H9 (cell line): ENCODE data around the gene KCNIP1. TPM values are rescaled to one million over a fixed set of nuclear protein-coding genes. Genes with fewer than 3 reads are reported as not detected.
A peak's percentile ranks its signal among the peaks of the same experiment; 100 is the strongest.

Source experiments
- DNase-seq: peaks from one replicate; pipeline ENCODE4 v3.0.0-alpha.2; 2017
- H2AFZ ChIP-seq: one replicate; pipeline ENCODE4 v1.6.1; 2013; ENCODE audit warnings: mild to moderate bottlenecking, low read length, control low read depth, moderate library complexity
- H2AK5ac ChIP-seq: 2 replicates; pipeline ENCODE4 v1.6.1; 2013; ENCODE audit warnings: low read length, control low read depth, mixed read lengths; ENCODE audit not compliant: insufficient read length
- H2BK120ac ChIP-seq: one replicate; pipeline ENCODE4 v1.6.1; 2013; ENCODE audit warnings: low read depth, mild to moderate bottlenecking, low read length, control low read depth, inconsistent platforms; ENCODE audit not compliant: poor library complexity, severe bottlenecking
- H2BK12ac ChIP-seq: 2 replicates; pipeline ENCODE4 v1.6.1; 2013; ENCODE audit warnings: low read length, control low read depth, mixed read lengths, low read depth; ENCODE audit not compliant: insufficient read length
- H2BK15ac ChIP-seq: 2 replicates; pipeline ENCODE4 v1.6.1; 2013; ENCODE audit warnings: low read depth, low read length, control low read depth
- H2BK20ac ChIP-seq: one replicate; pipeline ENCODE4 v1.6.1; 2013; ENCODE audit warnings: low read depth, mild to moderate bottlenecking, low read length, control low read depth, inconsistent platforms; ENCODE audit not compliant: poor library complexity, severe bottlenecking
- H2BK5ac ChIP-seq: 2 replicates; pipeline ENCODE4 v1.6.1; 2013; ENCODE audit warnings: low read length, control low read depth, mixed read lengths; ENCODE audit not compliant: insufficient read length
- H3K14ac ChIP-seq: 2 replicates; pipeline ENCODE4 v1.6.1; 2013; ENCODE audit warnings: low read length, control low read depth; ENCODE audit not compliant: insufficient read depth
- H3K18ac ChIP-seq: 2 replicates; pipeline ENCODE4 v1.6.1; 2013; ENCODE audit warnings: low read depth, mild to moderate bottlenecking, mixed read lengths, low read length, control low read depth; ENCODE audit not compliant: insufficient read length
- H3K23ac ChIP-seq: 2 replicates; pipeline ENCODE4 v1.6.1; 2013; ENCODE audit warnings: low read length, control low read depth, mixed read lengths, low read depth; ENCODE audit not compliant: insufficient read length
- H3K23me2 ChIP-seq: 2 replicates; pipeline ENCODE4 v1.6.1; 2013; ENCODE audit warnings: low read depth, mild to moderate bottlenecking, mixed read lengths, low read length, control low read depth; ENCODE audit not compliant: insufficient read length, poor library complexity, severe bottlenecking
- H3K27ac ChIP-seq: 2 replicates; pipeline ENCODE4 v1.5.1; 2013; ENCODE audit warnings: low read length, control low read depth, mixed read lengths, low read depth; ENCODE audit not compliant: insufficient read length
- H3K27me3 ChIP-seq: 2 replicates; pipeline ENCODE4 v1.6.1; 2013; ENCODE audit warnings: low read length, control low read depth, inconsistent platforms; ENCODE audit not compliant: insufficient read depth
- H3K4ac ChIP-seq: 2 replicates; pipeline ENCODE4 v1.6.1; 2013; ENCODE audit warnings: low read depth, mild to moderate bottlenecking, control low read depth, inconsistent platforms, low read length, moderate library complexity
- H3K4me1 ChIP-seq: 2 replicates; pipeline ENCODE4 v1.6.1; 2013; ENCODE audit warnings: low read length, control low read depth, inconsistent platforms; ENCODE audit not compliant: insufficient read depth
- H3K4me2 ChIP-seq: 2 replicates; pipeline ENCODE4 v1.6.1; 2013; ENCODE audit warnings: low read length, control low read depth, mixed read lengths; ENCODE audit not compliant: insufficient read length, insufficient read depth
- H3K56ac ChIP-seq: 2 replicates; pipeline ENCODE4 v1.6.1; 2013; ENCODE audit warnings: low read depth, mild to moderate bottlenecking, mixed read lengths, low read length, control low read depth; ENCODE audit not compliant: insufficient read length
- H3K79me1 ChIP-seq: 2 replicates; pipeline ENCODE4 v1.6.1; 2013; ENCODE audit warnings: low read depth, mild to moderate bottlenecking, moderate library complexity, low read length, control low read depth, inconsistent platforms; ENCODE audit not compliant: insufficient read depth, poor library complexity, severe bottlenecking
- H3K79me2 ChIP-seq: 2 replicates; pipeline ENCODE4 v1.6.1; 2013; ENCODE audit warnings: low read length, control low read depth, inconsistent platforms; ENCODE audit not compliant: insufficient read depth
- H3K9ac ChIP-seq: 2 replicates; pipeline ENCODE4 v1.6.1; 2013; ENCODE audit warnings: low read length, control low read depth, mixed read lengths; ENCODE audit not compliant: insufficient read length; ENCODE audit errors: extremely low read depth
- H3K9me3 ChIP-seq: one replicate; pipeline ENCODE4 v1.6.1; 2013; ENCODE audit warnings: low read depth, low read length, inconsistent platforms; ENCODE audit not compliant: control insufficient read depth
- H3T11ph ChIP-seq: one replicate; pipeline ENCODE4 v1.6.1; 2013; ENCODE audit warnings: mild to moderate bottlenecking, low read length, control low read depth, inconsistent platforms
- H4K20me1 ChIP-seq: one replicate; pipeline ENCODE4 v1.6.1; 2013; ENCODE audit not compliant: control insufficient read depth, insufficient read length, insufficient read depth
- H4K5ac ChIP-seq: 2 replicates; pipeline ENCODE4 v1.6.1; 2013; ENCODE audit warnings: low read depth, mild to moderate bottlenecking, mixed read lengths, low read length, control low read depth; ENCODE audit not compliant: insufficient read length
- H4K8ac ChIP-seq: replicated peaks from 2 replicates; pipeline ENCODE4 v1.6.1; 2013; ENCODE audit warnings: low read length, control low read depth, mixed read lengths, low read depth; ENCODE audit not compliant: insufficient read length
- H4K91ac ChIP-seq: 2 replicates; pipeline ENCODE4 v1.6.1; 2013; ENCODE audit warnings: low read depth, mild to moderate bottlenecking, moderate library complexity, mixed read lengths, low read length, control low read depth; ENCODE audit not compliant: insufficient read length
- H3K27ac Mint-ChIP-seq, 3 experiments: 2 replicates in 2 of 3; 3 replicates in 1 of 3; pipeline ENCODE4 v1.8.0; 2020 to 2021; ENCODE audit warnings: mixed read lengths in 3 of 3, mild to moderate bottlenecking in 1 of 3, moderate library complexity in 1 of 3
- H3K27me3 Mint-ChIP-seq: 2 replicates; pipeline ENCODE4 v1.8.0; 2021; ENCODE audit warnings: low read depth, mild to moderate bottlenecking, moderate library complexity, mixed read lengths
- H3K36me3 Mint-ChIP-seq, 3 experiments: 2 replicates in 2 of 3; 3 replicates in 1 of 3; pipeline ENCODE4 v1.8.0; 2020 to 2021; ENCODE audit warnings: low read depth in 3 of 3, mixed read lengths in 3 of 3; ENCODE audit not compliant: insufficient read depth in 1 of 3
- H3K4me1 Mint-ChIP-seq, 2 experiments: 2 replicates each; pipeline ENCODE4 v1.8.0; 2020; ENCODE audit warnings: mixed read lengths in 2 of 2
- H3K4me3 Mint-ChIP-seq, 2 experiments: 2 replicates in 1 of 2; 3 replicates in 1 of 2; pipeline ENCODE4 v1.8.0; 2020 to 2021; ENCODE audit warnings: mild to moderate bottlenecking in 2 of 2, mixed read lengths in 2 of 2, moderate library complexity in 1 of 2
- H3K9me3 Mint-ChIP-seq, 2 experiments: 2 replicates in 1 of 2; 3 replicates in 1 of 2; pipeline ENCODE4 v1.8.0; 2020; ENCODE audit warnings: mild to moderate bottlenecking in 2 of 2, mixed read lengths in 2 of 2, moderate library complexity in 1 of 2
- CTCF ChIP-seq: fragments of 200-600 bp; sonication (generic); conservative IDR thresholded peaks from 3 replicates; pipeline ENCODE4 v1.8.0; 2021; ENCODE audit warnings: antibody characterized with exemption, mild to moderate bottlenecking
- WGBS: extraction: QIAGEN DNeasy Blood & Tissue Kit; methylation state at CpG from one replicate; pipeline ENCODE4 v1.1.7; 2013; ENCODE audit warnings: missing lambda C conversion rate, low lambda C conversion rate, mixed read lengths; ENCODE audit not compliant: insufficient read length; ENCODE audit errors: extremely low coverage; 5-methylcytosine and 5-hydroxymethylcytosine counted together
- total RNA-seq: library from RNA; stranded (reverse); gene quantifications from 2 replicates; pipeline ENCODE4 v1.2.1, GENCODE V29; 2021

The KCNIP1 gene
- total RNA-seq, 1 experiment from 2014 or later: 0.63 TPM

DNA sequence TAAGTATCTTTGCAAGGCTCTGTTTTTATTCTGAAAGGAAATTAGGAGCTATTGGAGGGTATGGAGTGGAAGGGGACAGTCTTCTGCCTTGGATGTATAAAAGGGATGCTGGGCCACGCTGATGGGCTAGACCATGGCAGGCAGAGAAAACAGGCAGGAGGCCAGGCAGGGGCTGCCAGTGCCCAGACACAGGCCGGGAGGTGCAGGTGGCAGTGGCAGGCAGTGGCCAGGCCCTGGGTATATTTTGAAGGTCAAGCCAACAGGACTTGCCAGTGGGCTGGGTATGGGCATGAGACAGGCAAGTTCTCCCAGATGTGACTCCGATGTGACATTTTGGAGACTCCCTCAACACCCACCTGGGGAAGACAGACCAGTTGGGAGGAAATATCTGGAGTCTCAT, 131.9 kb downstream of the KCNIP1 start:
- no peaks in the 10 kb centered on the region for H3K27me3 ChIP-seq
- no peak overlapping the region for H2AK5ac ChIP-seq
- no peaks in the 10 kb centered on the region for H3K79me2 ChIP-seq
- H3K4me1 Mint-ChIP-seq: peaks cover 40 to 46% of the 10 kb centered on the region in 2 experiments
- no peak overlapping the region for H2BK5ac ChIP-seq
- H2BK12ac ChIP-seq: no peak overlapping the region
- H3K23me2 ChIP-seq: peaks cover 9% of the 10 kb centered on the region
- no peaks in the 10 kb centered on the region for H3K79me1 ChIP-seq
- no peak overlapping the region for H3K9ac ChIP-seq
- no peak overlapping the region for H2BK15ac ChIP-seq
- peak; percentile 16 for DNase-seq
- H3T11ph ChIP-seq: no peak overlapping the region
- H4K5ac ChIP-seq: no peak overlapping the region
- no peak overlapping the region for H2AFZ ChIP-seq
- H3K9me3 ChIP-seq: no peaks in the 10 kb centered on the region
- peaks cover 18% of the 10 kb centered on the region for H3K27me3 Mint-ChIP-seq
- H2BK120ac ChIP-seq: no peak overlapping the region
- H3K18ac ChIP-seq: no peak overlapping the region
- no peaks in the 10 kb centered on the region for H3K36me3 Mint-ChIP-seq
- no peak for TF ChIP-seq CTCF
- H3K4me2 ChIP-seq: no peak overlapping the region
- H3K4me3 Mint-ChIP-seq: no peak overlapping the region; a peak in 1 of 5 replicates
- no peak overlapping the region for H3K23ac ChIP-seq
- no peak overlapping the region for H4K8ac ChIP-seq
- WGBS: no CpG with 5 or more reads among the region's 3 CpGs
- H3K14ac ChIP-seq: no peak overlapping the region
- H3K4ac ChIP-seq: no peak overlapping the region
- H3K27ac Mint-ChIP-seq: peak overlapping the region in 1 of 3 experiments; percentile 42; a peak in 1 of 7 replicates
- no peak overlapping the region for H4K91ac ChIP-seq
- H3K56ac ChIP-seq: no peak overlapping the region
- no peak overlapping the region for H2BK20ac ChIP-seq
- H4K20me1 ChIP-seq: no peaks in the 10 kb centered on the region
- no peak overlapping the region for H3K27ac ChIP-seq
- peaks cover 20% of the 10 kb centered on the region for H3K4me1 ChIP-seq
- no peaks in the 10 kb centered on the region for H3K9me3 Mint-ChIP-seq
